DOHH2 (cell line): ENCODE data around the gene KIF18B.

ENCODE experiments used
- H3F3A ChIP-seq: fragments of 200-600 bp; sonication (generic), shearing (Covaris generic); 2 replicates; pipeline ENCODE4 v1.6.0; 2016; ENCODE audit warnings: antibody characterized with exemption, mild to moderate bottlenecking; ENCODE audit not compliant: control insufficient read depth, insufficient read depth
- H3K27ac ChIP-seq: fragments of 200-600 bp; sonication (generic); 2 replicates; pipeline ENCODE4 v1.5.1; 2014; ENCODE audit warnings: low read depth, mild to moderate bottlenecking, low read length, moderate library complexity
- H3K27me3 ChIP-seq: fragments of 200-600 bp; sonication (generic); 2 replicates; pipeline ENCODE4 v1.6.1; 2014; ENCODE audit warnings: mild to moderate bottlenecking, low read length, mixed read lengths; ENCODE audit not compliant: control insufficient read depth
- H3K36me3 ChIP-seq: fragments of 200-600 bp; sonication (generic); 2 replicates; pipeline ENCODE4 v1.6.1; 2014; ENCODE audit warnings: mild to moderate bottlenecking, low read length, moderate library complexity, mixed read lengths; ENCODE audit not compliant: control insufficient read depth
- H3K4me1 ChIP-seq: fragments of 200-600 bp; sonication (generic); 2 replicates; pipeline ENCODE4 v1.6.1; 2014; ENCODE audit warnings: mild to moderate bottlenecking, low read length, mixed read lengths; ENCODE audit not compliant: control insufficient read depth
- H3K4me2 ChIP-seq: fragments of 200-600 bp; sonication (generic); 2 replicates; pipeline ENCODE4 v1.6.0; 2014; ENCODE audit warnings: mild to moderate bottlenecking, low read length, moderate library complexity
- H3K4me3 ChIP-seq: fragments of 200-600 bp; sonication (generic); 2 replicates; pipeline ENCODE4 v1.5.1; 2014; ENCODE audit warnings: mild to moderate bottlenecking, low read length, mixed read lengths
- H3K79me2 ChIP-seq: fragments of 200-600 bp; sonication (generic); 2 replicates; pipeline ENCODE4 v1.6.1; 2014; ENCODE audit warnings: mild to moderate bottlenecking, low read length, mixed read lengths; ENCODE audit not compliant: control insufficient read depth
- H3K9me2 ChIP-seq: fragments of 200-600 bp; sonication (generic); replicated peaks from 2 replicates; pipeline ENCODE4 v1.6.1; 2014; ENCODE audit warnings: mild to moderate bottlenecking, low read length, mixed read lengths; ENCODE audit not compliant: control insufficient read depth
- H3K9me3 ChIP-seq: fragments of 200-600 bp; sonication (generic); 2 replicates; pipeline ENCODE4 v1.6.1; 2014; ENCODE audit warnings: antibody characterized with exemption, low read length, mixed read lengths; ENCODE audit not compliant: control insufficient read depth, insufficient read depth
- H4K20me1 ChIP-seq: fragments of 200-600 bp; sonication (generic); 2 replicates; pipeline ENCODE4 v1.6.0; 2014; ENCODE audit warnings: low read depth, mild to moderate bottlenecking, antibody characterized with exemption, low read length, moderate library complexity; ENCODE audit not compliant: control insufficient read depth, insufficient read depth
- EZH2phosphoT487 ChIP-seq: fragments of 200-600 bp; sonication (generic); IDR thresholded peaks from 2 replicates; pipeline ENCODE4 v1.6.1; 2017; ENCODE audit warnings: borderline replicate concordance, mild to moderate bottlenecking, antibody characterized with exemption, low read length, moderate library complexity, mixed read lengths
- TF ChIP-seq, protein P1 (sequence below): fragments of 200-600 bp; sonication (generic); IDR thresholded peaks from one replicate; pipeline ENCODE4 v1.5.1; 2014; ENCODE audit warnings: antibody characterized with exemption, mild to moderate bottlenecking, low read depth, low read length; ENCODE audit not compliant: poor library complexity, severe bottlenecking

KIF18B gene

DNA sequence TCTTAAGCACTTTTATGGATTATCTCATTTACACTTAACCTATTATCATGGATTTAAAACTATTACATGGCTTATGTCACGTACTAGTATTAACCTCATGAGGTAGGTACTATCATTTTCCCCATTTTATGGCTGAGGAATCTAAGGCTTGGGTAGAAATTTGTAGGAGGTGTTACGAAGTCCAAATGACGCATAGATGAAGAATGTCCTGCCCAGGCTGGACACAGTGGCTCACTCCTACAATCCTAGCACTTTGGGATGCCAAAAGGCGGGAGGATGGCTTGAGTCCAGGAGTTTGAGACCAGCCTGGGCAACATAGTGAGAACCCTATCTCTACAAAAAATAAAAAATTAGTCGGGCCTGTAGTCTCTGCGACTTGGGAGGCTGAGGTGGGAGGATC, 25.4 kb upstream of the KIF18B start:
- Histone ChIP-seq H4K20me1 (no peaks in the 10 kb centered on the region), H3K9me3 (no peaks in the 10 kb centered on the region), H3K9me2 (no peaks in the 10 kb centered on the region), H3K79me2 (no peaks in the 10 kb centered on the region), H3K4me3 (no peak overlapping the region), H3K27me3 (peaks cover 57% of the 10 kb centered on the region), H3F3A (0 out of 2 replicates have a peak, but pooled peaks cover 4% of the 10 kb centered on the region), H3K4me2 (no peak overlapping the region), H3K36me3 (no peaks in the 10 kb centered on the region), H3K4me1 (peaks cover 25% of the 10 kb centered on the region), H3K27ac (no peak overlapping the region)
- TF ChIP-seq, protein P1, sequence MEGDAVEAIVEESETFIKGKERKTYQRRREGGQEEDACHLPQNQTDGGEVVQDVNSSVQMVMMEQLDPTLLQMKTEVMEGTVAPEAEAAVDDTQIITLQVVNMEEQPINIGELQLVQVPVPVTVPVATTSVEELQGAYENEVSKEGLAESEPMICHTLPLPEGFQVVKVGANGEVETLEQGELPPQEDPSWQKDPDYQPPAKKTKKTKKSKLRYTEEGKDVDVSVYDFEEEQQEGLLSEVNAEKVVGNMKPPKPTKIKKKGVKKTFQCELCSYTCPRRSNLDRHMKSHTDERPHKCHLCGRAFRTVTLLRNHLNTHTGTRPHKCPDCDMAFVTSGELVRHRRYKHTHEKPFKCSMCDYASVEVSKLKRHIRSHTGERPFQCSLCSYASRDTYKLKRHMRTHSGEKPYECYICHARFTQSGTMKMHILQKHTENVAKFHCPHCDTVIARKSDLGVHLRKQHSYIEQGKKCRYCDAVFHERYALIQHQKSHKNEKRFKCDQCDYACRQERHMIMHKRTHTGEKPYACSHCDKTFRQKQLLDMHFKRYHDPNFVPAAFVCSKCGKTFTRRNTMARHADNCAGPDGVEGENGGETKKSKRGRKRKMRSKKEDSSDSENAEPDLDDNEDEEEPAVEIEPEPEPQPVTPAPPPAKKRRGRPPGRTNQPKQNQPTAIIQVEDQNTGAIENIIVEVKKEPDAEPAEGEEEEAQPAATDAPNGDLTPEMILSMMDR, result no peak
- no peak for TF ChIP-seq EZH2phosphoT487

DNA sequence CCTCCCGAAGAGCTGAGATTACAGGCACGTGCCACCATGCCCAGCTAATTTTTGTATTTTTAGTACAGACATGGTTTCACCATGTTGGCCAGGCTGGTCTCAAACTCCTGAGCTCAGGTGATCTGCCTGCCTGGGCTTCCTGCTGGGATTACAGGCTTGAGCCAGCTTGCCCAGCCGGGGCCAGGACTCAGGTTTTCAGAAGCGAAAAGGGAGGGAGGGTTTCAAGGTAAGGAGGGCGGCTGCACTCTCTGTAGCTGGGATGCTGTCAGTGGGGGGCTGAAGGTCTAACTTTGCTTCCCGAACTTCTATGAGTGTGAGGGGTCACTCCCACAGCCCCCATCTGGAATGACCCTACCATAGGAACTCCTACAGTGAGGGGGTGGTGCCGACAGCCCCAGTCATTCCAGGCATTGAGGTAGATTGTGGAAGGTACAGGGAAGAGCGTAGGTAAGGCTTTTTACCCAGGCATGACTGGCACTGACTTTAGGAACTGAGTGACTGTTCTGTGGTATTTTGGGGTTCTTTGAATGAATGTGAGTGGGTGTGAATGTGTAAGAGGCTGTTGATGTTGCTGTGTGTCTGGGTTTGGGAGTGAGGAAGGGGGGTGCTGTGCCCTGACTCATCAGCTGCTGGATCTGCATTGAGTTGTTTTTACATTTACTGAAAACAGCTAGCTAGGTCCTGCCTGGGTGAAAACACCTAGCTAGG, 24.4 kb upstream of the KIF18B start:
- 0 out of 2 replicates have a peak, but pooled peaks cover 4% of the 10 kb centered on the region for H3F3A ChIP-seq

DNA sequence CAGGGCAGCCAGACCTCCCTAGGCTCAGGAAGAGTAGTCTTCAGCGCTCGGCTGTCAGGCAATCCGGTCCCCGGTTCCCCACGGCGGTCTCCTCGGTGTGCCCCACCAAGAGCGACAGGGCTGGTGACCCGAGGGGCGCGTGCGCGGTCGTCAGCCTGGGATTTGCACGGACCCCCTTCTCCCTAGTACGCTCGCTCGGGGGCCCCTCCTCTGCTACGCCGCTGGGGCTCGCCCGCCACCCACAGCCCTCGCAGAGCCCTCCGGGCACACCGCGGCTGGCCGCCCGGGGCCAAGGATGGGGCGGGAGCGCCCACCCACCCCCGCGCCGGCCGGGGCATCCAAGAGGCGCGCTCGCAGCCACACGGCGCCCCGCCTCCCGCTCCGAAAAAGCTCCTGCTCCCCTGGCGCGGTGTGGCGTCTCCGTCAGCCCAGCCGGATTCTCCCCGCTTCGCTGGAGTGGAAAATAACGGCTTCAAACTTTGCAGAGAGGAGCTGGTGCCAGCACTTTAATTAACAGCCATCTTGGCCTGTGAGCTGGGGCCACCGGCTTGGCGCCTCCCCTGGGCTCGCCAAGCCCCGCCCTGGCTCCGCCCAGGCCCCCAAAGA, 22.7 kb upstream of the KIF18B start:
- peak overlapping the region; percentile 70 for H3K4me3 ChIP-seq
- H3K79me2 ChIP-seq, result no peaks in the 10 kb centered on the region
- peak overlapping the region; percentile 77 for H3K4me2 ChIP-seq
- no peaks in the 10 kb centered on the region for H3K9me3 ChIP-seq
- TF ChIP-seq, protein P1, result no peak
- TF ChIP-seq EZH2phosphoT487, result peak; percentile 24; the same call in 1 of the 2 replicates
- H3K27me3 ChIP-seq, result peaks cover 56% of the 10 kb centered on the region
- H3K9me2 ChIP-seq, result no peaks in the 10 kb centered on the region
- peaks cover 32% of the 10 kb centered on the region for H3K4me1 ChIP-seq
- H3F3A ChIP-seq, result 0 out of 2 replicates have a peak, but pooled peaks cover 4% of the 10 kb centered on the region
- H3K36me3 ChIP-seq, result no peaks in the 10 kb centered on the region
- no peak overlapping the region for H3K27ac ChIP-seq
- no peaks in the 10 kb centered on the region for H4K20me1 ChIP-seq

More for the DNA sequence above, 24.4 kb upstream of the KIF18B start:
- no peaks in the 10 kb centered on the region for H3K9me2 ChIP-seq
- H4K20me1 ChIP-seq, result no peaks in the 10 kb centered on the region
- no peak for TF ChIP-seq EZH2phosphoT487
- TF ChIP-seq, protein P1, result no peak
- no peak overlapping the region for H3K27ac ChIP-seq
- H3K9me3 ChIP-seq, result no peaks in the 10 kb centered on the region
- H3K27me3 ChIP-seq, result peaks cover 53% of the 10 kb centered on the region
- no peaks in the 10 kb centered on the region for H3K79me2 ChIP-seq
- peaks cover 25% of the 10 kb centered on the region for H3K4me1 ChIP-seq
- H3K36me3 ChIP-seq, result no peaks in the 10 kb centered on the region
- no peak overlapping the region for H3K4me2 ChIP-seq
- H3K4me3 ChIP-seq, result no peak overlapping the region
